Esophagus squamous epithelium (tissue), 4 donors: ENCODE measurements around the gene SUN3.

Source experiments
- POLR2A ChIP-seq, 4 donors: fragments of 450-650 bp; IDR thresholded peaks; one replicate each; pipeline ENCODE4 v1.6.1; 2017; ENCODE audit warnings: antibody characterized with exemption in 4 of 4, mild to moderate bottlenecking in 4 of 4, moderate library complexity in 3 of 4
- TF ChIP-seq, protein P1 (sequence below), 6 experiments: fragments of 450-650 bp in 4 of 6; fragments of 200-600 bp in 2 of 6; sonication (generic) in 2 of 6; IDR thresholded peaks; one replicate each; pipeline ENCODE4 v1.5.1; 2016 to 2019; ENCODE audit warnings: antibody characterized with exemption in 6 of 6, mild to moderate bottlenecking in 4 of 6, moderate library complexity in 4 of 6

DNA sequence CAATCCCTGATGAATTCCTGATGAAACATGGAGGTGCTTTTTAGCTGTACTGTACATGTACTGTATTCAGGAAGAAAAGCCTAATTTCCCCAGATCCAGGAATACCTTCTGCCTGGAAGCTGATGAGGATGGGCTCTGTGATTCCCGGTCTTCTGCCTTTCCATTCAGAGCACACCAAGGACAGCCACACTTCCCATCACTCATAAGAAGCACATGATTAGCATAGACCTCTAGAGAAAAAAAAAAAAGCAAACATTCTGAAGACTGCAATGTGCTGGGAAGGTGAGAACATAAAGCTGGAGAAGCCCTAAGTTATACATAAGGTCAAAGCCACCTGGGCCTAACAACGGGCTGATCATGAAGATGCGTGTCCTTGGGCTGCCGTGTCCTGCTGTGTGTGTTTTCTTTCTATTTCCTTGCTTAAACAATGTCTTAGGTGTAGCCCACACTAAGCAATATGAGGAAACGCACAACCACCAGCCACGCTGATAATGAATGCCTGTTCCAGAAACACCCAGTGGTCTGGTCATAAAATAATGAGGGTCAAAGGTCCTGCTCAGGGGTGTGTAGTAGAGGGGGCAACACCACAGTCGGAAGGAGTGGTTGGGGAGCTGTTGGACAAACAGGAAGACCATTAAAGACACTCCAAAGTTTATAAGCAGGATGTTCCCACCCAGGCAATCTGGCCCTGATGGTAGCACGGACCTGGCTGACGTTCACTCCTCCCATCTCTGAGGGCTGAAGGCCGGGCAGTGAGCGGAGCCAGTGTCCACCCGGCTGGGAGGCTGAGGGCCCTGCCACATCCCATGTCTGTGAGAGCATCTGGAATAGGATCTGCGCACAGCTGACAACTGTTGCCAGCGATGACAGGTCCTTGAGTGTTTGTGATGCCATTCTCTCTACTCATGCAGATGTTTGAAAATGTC lies 88.6 kb downstream of the SUN3 start:
- TF ChIP-seq POLR2A (IDR thresholded peaks at IDR 0.05) = no peak
- TF ChIP-seq, protein P1, sequence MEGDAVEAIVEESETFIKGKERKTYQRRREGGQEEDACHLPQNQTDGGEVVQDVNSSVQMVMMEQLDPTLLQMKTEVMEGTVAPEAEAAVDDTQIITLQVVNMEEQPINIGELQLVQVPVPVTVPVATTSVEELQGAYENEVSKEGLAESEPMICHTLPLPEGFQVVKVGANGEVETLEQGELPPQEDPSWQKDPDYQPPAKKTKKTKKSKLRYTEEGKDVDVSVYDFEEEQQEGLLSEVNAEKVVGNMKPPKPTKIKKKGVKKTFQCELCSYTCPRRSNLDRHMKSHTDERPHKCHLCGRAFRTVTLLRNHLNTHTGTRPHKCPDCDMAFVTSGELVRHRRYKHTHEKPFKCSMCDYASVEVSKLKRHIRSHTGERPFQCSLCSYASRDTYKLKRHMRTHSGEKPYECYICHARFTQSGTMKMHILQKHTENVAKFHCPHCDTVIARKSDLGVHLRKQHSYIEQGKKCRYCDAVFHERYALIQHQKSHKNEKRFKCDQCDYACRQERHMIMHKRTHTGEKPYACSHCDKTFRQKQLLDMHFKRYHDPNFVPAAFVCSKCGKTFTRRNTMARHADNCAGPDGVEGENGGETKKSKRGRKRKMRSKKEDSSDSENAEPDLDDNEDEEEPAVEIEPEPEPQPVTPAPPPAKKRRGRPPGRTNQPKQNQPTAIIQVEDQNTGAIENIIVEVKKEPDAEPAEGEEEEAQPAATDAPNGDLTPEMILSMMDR (IDR thresholded peaks at IDR 0.05) = no peak
